HepG2 (cell line): ENCODE measurements around the gene RUVBL2. TPM values are rescaled to one million over a fixed set of nuclear protein-coding genes. Genes with fewer than 3 reads are reported as not detected.
A peak's percentile ranks its signal among the peaks of the same experiment; 100 is the strongest.

ENCODE experiments used
- DR1 ChIP-seq: sonication (generic); formaldehyde crosslinking; IDR thresholded peaks from 2 replicates; pipeline ENCODE4 v1.8.0; 2021; ENCODE audit warnings: mild to moderate bottlenecking, missing genetic modification reagents, inconsistent platforms
- ELF3 ChIP-seq: IDR thresholded peaks from 2 replicates; pipeline ENCODE4 v1.6.1; 2016; ENCODE audit warnings: missing genetic modification reagents, missing compliant biosample characterization
- ESRRA ChIP-seq: sonication (generic); formaldehyde crosslinking; IDR thresholded peaks from 2 replicates; pipeline ENCODE4 v1.5.1; 2020; ENCODE audit warnings: mild to moderate bottlenecking, low read depth, missing genetic modification reagents
- HMGXB3 ChIP-seq: sonication (generic); formaldehyde crosslinking; IDR thresholded peaks from 2 replicates; pipeline ENCODE4 v1.4.0; 2020; ENCODE audit warnings: missing genetic modification reagents, borderline replicate concordance
- ISX ChIP-seq: sonication (generic); formaldehyde crosslinking; conservative IDR thresholded peaks from 2 replicates; pipeline ENCODE4 v1.5.0; 2020; ENCODE audit warnings: missing genetic modification reagents
- JARID2 ChIP-seq: sonication (generic); formaldehyde crosslinking; IDR thresholded peaks from 2 replicates; pipeline ENCODE4 v1.8.1; 2023; ENCODE audit warnings: missing genetic modification reagents, inconsistent platforms; ENCODE audit not compliant: insufficient replicate concordance
- POLR2AphosphoS5 ChIP-seq: IDR thresholded peaks from 2 replicates; pipeline ENCODE4 v1.6.1; 2012; ENCODE audit warnings: low read depth, low read length
- RFX5 ChIP-seq: IDR thresholded peaks from 2 replicates; pipeline ENCODE4 v1.6.1; 2011; ENCODE audit warnings: low read depth, low read length, improper control_type of control experiment
- RXRB ChIP-seq: IDR thresholded peaks from 2 replicates; pipeline ENCODE4 v1.6.1; 2016; ENCODE audit warnings: borderline replicate concordance, missing genetic modification reagents, missing compliant biosample characterization
- SP5 ChIP-seq: IDR thresholded peaks from 2 replicates; pipeline ENCODE4 v1.6.1; 2016; ENCODE audit warnings: low read depth, borderline replicate concordance
- SRSF4 ChIP-seq: fragments of 200-400 bp; formaldehyde crosslinking; IDR thresholded peaks from one replicate; pipeline ENCODE4 v1.6.1; 2018; ENCODE audit warnings: mild to moderate bottlenecking, low read depth, low read length, moderate library complexity; ENCODE audit not compliant: poor library complexity, severe bottlenecking
- SYNCRIP ChIP-seq: fragments of 200-400 bp; formaldehyde crosslinking; IDR thresholded peaks from 2 replicates; pipeline ENCODE4 v1.6.1; 2018; ENCODE audit warnings: mild to moderate bottlenecking, low read depth, low read length; ENCODE audit not compliant: insufficient read depth
- TEAD3 ChIP-seq: optimal IDR thresholded peaks from 2 replicates; pipeline ENCODE3; 2016; ENCODE audit warnings: borderline replicate concordance
- U2AF1 ChIP-seq: fragments of 200-400 bp; formaldehyde crosslinking; optimal IDR thresholded peaks from 2 replicates; pipeline ENCODE3; 2017; ENCODE audit warnings: mild to moderate bottlenecking, low read depth, low read length
- ZNF160 ChIP-seq: sonication (generic); formaldehyde crosslinking; IDR thresholded peaks from 2 replicates; pipeline ENCODE4 v1.8.0; 2022; ENCODE audit warnings: mild to moderate bottlenecking, inconsistent platforms, missing genetic modification reagents
- ZNF704 ChIP-seq: sonication (generic); formaldehyde crosslinking; IDR thresholded peaks from 2 replicates; pipeline ENCODE4 v1.8.1; 2023; ENCODE audit warnings: mild to moderate bottlenecking, inconsistent platforms, moderate library complexity, missing genetic modification reagents, borderline replicate concordance
- ZNF746 ChIP-seq: sonication (generic); formaldehyde crosslinking; IDR thresholded peaks from 2 replicates; pipeline ENCODE4 v1.8.0; 2022; ENCODE audit warnings: mild to moderate bottlenecking, missing genetic modification reagents
- ZSCAN12 ChIP-seq: sonication (generic); formaldehyde crosslinking; IDR thresholded peaks from 2 replicates; pipeline ENCODE4 v1.9.0; 2021; ENCODE audit warnings: mild to moderate bottlenecking, missing genetic modification reagents
- ZSCAN9 ChIP-seq: IDR thresholded peaks from 2 replicates; pipeline ENCODE4 v1.6.1; 2016; ENCODE audit warnings: borderline replicate concordance
- polyA plus RNA-seq, 8 experiments: library from polyadenylated mRNA; depleted of rRNA in 3 of 8; stranded (reverse) in 7 of 8; unstranded in 1 of 8; fragments of >200 nt; fragmentation: Illumina TruSeq in 4 of 8; extraction: Trizol in 4 of 8; gene quantifications; 2 replicates each; pipeline versions ENCODE4 v1.2.1 to v1.2.3, GENCODE V29; 2011 to 2016; ENCODE audit warnings: low read depth in 4 of 8, missing spikeins in 1 of 8, mixed read lengths in 1 of 8; ENCODE audit not compliant: insufficient read depth in 1 of 8
- total RNA-seq, 5 experiments: library from RNA; depleted of rRNA; stranded (reverse); fragments of >200 nt; fragmentation: Illumina TruSeq; extraction: Trizol; gene quantifications; 2 replicates each; pipeline ENCODE4 v1.2.3, GENCODE V29; 2016; ENCODE audit warnings: low read depth in 1 of 5
- TF ChIP-seq, protein P1 (sequence below): sonication (generic); formaldehyde crosslinking; conservative IDR thresholded peaks from 2 replicates; pipeline ENCODE4 v1.4.0; 2020; ENCODE audit warnings: missing genetic modification reagents

The RUVBL2 gene
- total and polyA plus RNA-seq, 2 of the 13 experiments (the other 11 are each of a cell fraction or from before 2014, with no cell fraction given): 120 to 122 TPM

DNA sequence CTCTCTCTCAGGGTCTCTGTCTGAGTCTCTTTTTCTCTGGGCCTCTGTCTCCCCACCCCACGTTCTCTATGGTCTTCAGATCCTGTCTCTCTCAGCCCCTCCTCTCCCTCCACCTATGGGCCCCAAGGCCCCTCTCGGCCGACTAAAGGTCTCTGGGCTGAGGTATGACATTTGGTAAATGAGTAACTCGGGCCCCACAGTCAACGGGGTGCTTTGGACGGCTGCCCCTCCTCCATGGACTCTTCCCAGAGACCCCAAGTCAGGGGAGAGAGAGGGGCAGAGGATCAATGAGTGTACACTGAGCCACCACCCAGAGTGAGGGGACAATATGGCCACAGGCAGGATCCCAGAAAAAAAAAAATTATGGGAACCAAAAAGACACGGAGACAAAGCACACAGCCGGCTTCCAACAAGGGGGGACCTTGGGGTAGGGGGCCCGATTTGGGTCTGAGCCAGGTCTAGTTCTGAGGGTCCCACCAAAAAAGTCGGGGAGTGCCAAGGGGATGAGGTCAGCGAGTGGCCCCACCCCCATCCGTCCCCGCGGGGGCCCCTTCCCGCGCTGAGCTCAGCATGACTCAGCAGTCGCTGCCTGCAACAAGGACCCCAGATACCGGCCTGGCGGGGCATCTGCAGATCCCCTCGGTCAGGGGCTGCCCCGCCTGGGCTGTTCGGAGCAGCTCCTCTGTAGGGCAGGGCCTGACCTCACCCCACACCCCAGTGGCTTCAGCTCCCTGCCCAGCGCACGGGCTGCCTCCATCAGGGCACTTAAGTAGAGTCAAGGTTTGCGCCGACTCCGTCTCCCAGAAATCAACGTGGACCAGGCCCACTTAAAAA is 30.1 kb upstream of the RUVBL2 start (continued):
- TF ChIP-seq, protein P1, sequence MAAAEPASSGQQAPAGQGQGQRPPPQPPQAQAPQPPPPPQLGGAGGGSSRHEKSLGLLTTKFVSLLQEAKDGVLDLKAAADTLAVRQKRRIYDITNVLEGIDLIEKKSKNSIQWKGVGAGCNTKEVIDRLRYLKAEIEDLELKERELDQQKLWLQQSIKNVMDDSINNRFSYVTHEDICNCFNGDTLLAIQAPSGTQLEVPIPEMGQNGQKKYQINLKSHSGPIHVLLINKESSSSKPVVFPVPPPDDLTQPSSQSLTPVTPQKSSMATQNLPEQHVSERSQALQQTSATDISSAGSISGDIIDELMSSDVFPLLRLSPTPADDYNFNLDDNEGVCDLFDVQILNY: peak; percentile 89
- TF ChIP-seq RXRB (peak; percentile 68), ISX (0 out of 2 replicates have a peak, but pooled peaks have one; percentile 3), HMGXB3 (CRISPR knock-in tag) (no peak), TEAD3 (CRISPR knock-in tag) (peak; percentile 56), ELF3 (CRISPR knock-in tag) (0 out of 2 replicates have a peak, but pooled peaks have one; percentile 4), POLR2AphosphoS5 (peak; percentile 83), DR1 (peak; percentile 45; the same call in 1 of the 2 replicates), SP5 (CRISPR knock-in tag) (peak; percentile 82), SYNCRIP (no peak), ZNF704 (CRISPR knock-in tag) (no peak), ESRRA (no peak; the same call in none of the 2 replicates), ZNF746 (CRISPR knock-in tag) (peak; percentile 75; the same call in 1 of the 2 replicates), ZSCAN12 (CRISPR knock-in tag) (no peak), RFX5 (peak; percentile 78; the same call in 1 of the 2 replicates), SRSF4 (no peak), JARID2 (CRISPR knock-in tag) (no peak), U2AF1 (peak; percentile 89), ZSCAN9 (CRISPR knock-in tag) (peak; percentile 74), ZNF160 (CRISPR knock-in tag) (peak; percentile 46; the same call in 1 of the 2 replicates)
